C4-2B (cell line): ENCODE results near the gene CACNA2D1.

Source experiments
- H3K27ac ChIP-seq: fragments of 450-650 bp; 2 replicates; pipeline ENCODE4 v1.5.1; 2017
- CTCF ChIP-seq: fragments of 450-650 bp; conservative IDR thresholded peaks from 2 replicates; pipeline ENCODE4 v1.5.1; 2017; ENCODE audit warnings: mild to moderate bottlenecking
- ZFX ChIP-seq: fragments of 450-650 bp; IDR thresholded peaks from 2 replicates; pipeline ENCODE4 v1.6.1; 2017

CACNA2D1 gene

GRCh38 chr7:82194016-82194643 lies 249.4 kb downstream of the CACNA2D1 start:
- TF ChIP-seq ZFX (no peak), CTCF (no peak)
- no peak overlapping the region for H3K27ac ChIP-seq

DNA sequence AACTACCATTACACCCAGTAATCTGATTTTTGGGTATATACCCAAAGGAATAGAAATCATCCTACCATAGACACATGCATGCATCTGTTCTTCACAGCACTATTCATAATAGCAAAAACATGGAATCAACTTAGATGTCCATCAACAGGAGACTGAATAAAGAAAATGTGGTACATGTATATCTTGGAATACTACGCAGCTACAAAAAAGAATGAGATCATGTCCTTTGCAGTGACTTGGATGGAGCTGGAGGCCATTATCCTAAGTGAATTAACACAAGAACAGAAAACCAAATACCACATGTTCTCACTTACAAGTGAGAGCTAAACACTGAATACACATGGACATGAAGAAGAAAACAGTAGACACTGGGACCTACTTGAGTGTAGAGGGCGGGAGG lies 254.9 kb downstream of the CACNA2D1 start:
- no peak overlapping the region for H3K27ac ChIP-seq
- TF ChIP-seq CTCF (no peak), ZFX (no peak)

GRCh38 chr7:82185443-82185842 lies 258.1 kb downstream of the CACNA2D1 start:
- H3K27ac ChIP-seq, result no peak overlapping the region
- no peak for TF ChIP-seq ZFX
- TF ChIP-seq CTCF, result no peak

GRCh38 chr7:82183634-82184033 lies 259.9 kb downstream of the CACNA2D1 start:
- no peak for TF ChIP-seq ZFX
- TF ChIP-seq CTCF, result no peak
- no peak overlapping the region for H3K27ac ChIP-seq

DNA sequence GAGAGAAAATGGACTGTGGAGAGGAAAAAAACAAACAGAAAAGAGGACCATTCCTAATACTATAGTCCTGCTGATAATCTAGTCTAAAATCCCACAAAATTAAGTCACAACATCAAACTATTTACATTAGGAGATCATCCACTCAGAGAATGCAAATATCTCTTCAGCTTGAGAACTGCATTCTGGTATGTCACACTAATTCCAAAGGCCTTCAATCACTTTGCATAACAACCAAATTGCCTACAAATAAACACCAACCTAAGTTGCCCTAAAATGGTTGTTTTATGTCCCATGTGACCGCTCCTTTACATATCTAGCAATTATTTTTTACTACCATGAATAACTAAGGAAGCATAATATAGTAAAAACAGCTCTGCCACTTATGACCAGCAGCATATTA lies 264.3 kb downstream of the CACNA2D1 start:
- no peak overlapping the region for H3K27ac ChIP-seq
- no peak for TF ChIP-seq ZFX
- no peak for TF ChIP-seq CTCF

DNA sequence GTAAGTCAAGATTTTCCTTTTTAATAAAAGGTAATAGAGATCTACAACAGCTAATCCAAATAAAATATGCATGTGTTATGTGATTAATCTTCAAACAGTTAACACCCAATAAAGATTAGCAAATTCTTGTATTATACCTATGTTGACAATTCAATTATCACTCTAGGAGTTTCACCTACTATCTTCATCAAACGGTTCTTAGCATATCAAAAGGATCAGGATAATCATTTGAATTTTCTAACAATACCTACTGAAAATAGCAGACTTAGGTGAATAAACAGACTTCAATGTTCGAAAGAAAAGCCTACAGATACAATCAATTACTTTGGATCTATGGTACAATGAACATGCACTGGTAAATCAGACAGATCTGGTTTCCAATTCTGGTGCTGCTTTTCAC lies 268.3 kb downstream of the CACNA2D1 start:
- H3K27ac ChIP-seq, result no peak overlapping the region
- no peak for TF ChIP-seq CTCF
- no peak for TF ChIP-seq ZFX

- no peak overlapping the region for H3K27ac ChIP-seq
- TF ChIP-seq CTCF (no peak), ZFX (no peak)
These were observed 270.1 kb downstream of the CACNA2D1 start for GRCh38 chr7:82173400-82174021.
